HepG2 (cell line): ENCODE data around the gene EFS. TPM values are rescaled to one million over a fixed set of nuclear protein-coding genes. Genes with fewer than 3 reads are reported as not detected.

ENCODE experiments used
- ATAD3A ChIP-seq: sonication (generic); formaldehyde crosslinking; IDR thresholded peaks from 2 replicates; pipeline ENCODE4 v1.4.0; 2020; ENCODE audit warnings: missing genetic modification reagents
- CHCHD3 ChIP-seq: sonication (generic); formaldehyde crosslinking; IDR thresholded peaks from 2 replicates; pipeline ENCODE4 v1.8.0; 2022; ENCODE audit warnings: mild to moderate bottlenecking, missing genetic modification reagents, moderate library complexity
- CHD4 ChIP-seq: fragments of 200-600 bp; sonication (generic); IDR thresholded peaks from 2 replicates; pipeline ENCODE4 v1.7.0; 2017; ENCODE audit warnings: mild to moderate bottlenecking, low read length, borderline replicate concordance
- DMAP1 ChIP-seq: IDR thresholded peaks from 2 replicates; pipeline ENCODE4 v1.6.1; 2016
- HCFC1 ChIP-seq: fragments of 150-350 bp; IDR thresholded peaks from 2 replicates; pipeline ENCODE4 v1.6.1; 2014; ENCODE audit warnings: low read depth, low read length
- SOX5 ChIP-seq: IDR thresholded peaks from 2 replicates; pipeline ENCODE4 v1.6.1; 2016; ENCODE audit warnings: borderline replicate concordance
- TGIF2 ChIP-seq: IDR thresholded peaks from 2 replicates; pipeline ENCODE4 v1.6.1; 2016; ENCODE audit warnings: control low read depth, missing compliant biosample characterization
- THAP11 ChIP-seq: IDR thresholded peaks from 2 replicates; pipeline ENCODE4 v1.6.1; 2016; ENCODE audit warnings: missing biosample characterization, missing genetic modification reagents
- ZNF329 ChIP-seq: sonication (generic); formaldehyde crosslinking; IDR thresholded peaks from 2 replicates; pipeline ENCODE4 v1.9.0; 2021; ENCODE audit warnings: low read depth, mild to moderate bottlenecking, missing genetic modification reagents
- ZNF34 ChIP-seq: sonication (generic); formaldehyde crosslinking; IDR thresholded peaks from 2 replicates; pipeline ENCODE4 v1.4.0; 2020; ENCODE audit warnings: mild to moderate bottlenecking, missing genetic modification reagents, borderline replicate concordance
- ZNF383 ChIP-seq: sonication (generic); formaldehyde crosslinking; IDR thresholded peaks from 2 replicates; pipeline ENCODE4 v1.4.0; 2020; ENCODE audit warnings: missing genetic modification reagents, mild to moderate bottlenecking, borderline replicate concordance
- ZNF564 ChIP-seq: sonication (generic); formaldehyde crosslinking; IDR thresholded peaks from 2 replicates; pipeline ENCODE4 v1.8.1; 2023; ENCODE audit warnings: mild to moderate bottlenecking, missing genetic modification reagents
- ZNF775 ChIP-seq: sonication (generic); formaldehyde crosslinking; IDR thresholded peaks from 2 replicates; pipeline ENCODE4 v1.4.0; 2020; ENCODE audit warnings: missing genetic modification reagents, mild to moderate bottlenecking, moderate library complexity, borderline replicate concordance
- polyA plus RNA-seq, 8 experiments: library from polyadenylated mRNA; depleted of rRNA in 3 of 8; stranded (reverse) in 7 of 8; unstranded in 1 of 8; fragments of >200 nt; fragmentation: Illumina TruSeq in 4 of 8; extraction: Trizol in 4 of 8; gene quantifications; 2 replicates each; pipeline versions ENCODE4 v1.2.1 to v1.2.3, GENCODE V29; 2011 to 2016; ENCODE audit warnings: low read depth in 4 of 8, missing spikeins in 1 of 8, mixed read lengths in 1 of 8; ENCODE audit not compliant: insufficient read depth in 1 of 8
- total RNA-seq, 5 experiments: library from RNA; depleted of rRNA; stranded (reverse); fragments of >200 nt; fragmentation: Illumina TruSeq; extraction: Trizol; gene quantifications; 2 replicates each; pipeline ENCODE4 v1.2.3, GENCODE V29; 2016; ENCODE audit warnings: low read depth in 1 of 5
- TF ChIP-seq, protein P1 (sequence below): IDR thresholded peaks from 2 replicates; pipeline ENCODE4 v1.6.1; 2016; ENCODE audit warnings: low read depth, missing genetic modification reagents, missing compliant biosample characterization
- TF ChIP-seq, protein P2 (sequence below): sonication (generic); formaldehyde crosslinking; IDR thresholded peaks from 2 replicates; pipeline ENCODE4 v1.8.1; 2023; ENCODE audit warnings: missing genetic modification reagents, mild to moderate bottlenecking, borderline replicate concordance
- TF ChIP-seq, protein P3 (sequence below): sonication (generic); formaldehyde crosslinking; IDR thresholded peaks from 2 replicates; pipeline ENCODE4 v1.9.0; 2021; ENCODE audit warnings: missing genetic modification reagents, mild to moderate bottlenecking, borderline replicate concordance

The EFS gene
- total and polyA plus RNA-seq, 2 of the 13 experiments (the other 11 are each of a cell fraction or from before 2014, with no cell fraction given) = not detected

DNA sequence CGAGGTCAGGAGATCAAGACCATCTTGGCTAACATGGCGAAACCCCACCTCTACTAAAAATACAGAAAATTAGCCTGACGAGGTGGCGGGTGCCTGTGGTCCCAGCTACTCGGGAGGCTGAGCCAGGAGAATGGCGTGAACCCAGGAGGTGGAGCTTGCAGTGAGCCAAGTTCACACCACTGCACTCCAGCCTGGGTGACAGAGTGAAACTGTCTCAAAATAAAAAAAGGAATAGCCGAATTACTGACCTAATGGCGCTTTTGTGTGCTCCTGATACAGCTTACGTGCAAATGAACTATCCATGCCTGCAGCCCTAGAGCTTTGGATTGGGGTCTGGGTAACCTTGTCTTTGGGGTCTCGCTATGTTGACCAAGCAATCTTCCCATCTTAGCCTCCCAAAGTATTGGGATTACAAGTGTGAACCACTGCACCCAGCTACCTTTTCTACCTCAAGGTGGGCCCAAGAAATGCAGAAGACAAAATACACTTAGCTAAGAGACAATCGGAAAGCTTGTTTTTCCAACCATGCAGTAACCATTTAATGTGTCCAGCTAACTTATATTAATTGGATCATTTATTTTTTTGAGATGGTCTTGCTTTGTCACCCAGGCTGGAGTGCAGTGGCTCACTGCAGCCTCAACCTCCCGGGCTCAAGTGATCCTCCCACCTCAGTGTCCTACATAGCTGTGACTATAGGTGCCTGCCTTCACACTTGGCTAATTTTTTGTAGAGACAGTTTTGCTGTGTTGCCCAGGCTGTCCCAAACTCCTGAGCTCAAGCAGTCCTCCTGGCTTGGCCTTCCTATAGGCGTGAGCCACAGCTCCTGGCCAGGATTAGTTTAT, 38.3 kb downstream of the EFS start (continued):
- TF ChIP-seq, protein P1, sequence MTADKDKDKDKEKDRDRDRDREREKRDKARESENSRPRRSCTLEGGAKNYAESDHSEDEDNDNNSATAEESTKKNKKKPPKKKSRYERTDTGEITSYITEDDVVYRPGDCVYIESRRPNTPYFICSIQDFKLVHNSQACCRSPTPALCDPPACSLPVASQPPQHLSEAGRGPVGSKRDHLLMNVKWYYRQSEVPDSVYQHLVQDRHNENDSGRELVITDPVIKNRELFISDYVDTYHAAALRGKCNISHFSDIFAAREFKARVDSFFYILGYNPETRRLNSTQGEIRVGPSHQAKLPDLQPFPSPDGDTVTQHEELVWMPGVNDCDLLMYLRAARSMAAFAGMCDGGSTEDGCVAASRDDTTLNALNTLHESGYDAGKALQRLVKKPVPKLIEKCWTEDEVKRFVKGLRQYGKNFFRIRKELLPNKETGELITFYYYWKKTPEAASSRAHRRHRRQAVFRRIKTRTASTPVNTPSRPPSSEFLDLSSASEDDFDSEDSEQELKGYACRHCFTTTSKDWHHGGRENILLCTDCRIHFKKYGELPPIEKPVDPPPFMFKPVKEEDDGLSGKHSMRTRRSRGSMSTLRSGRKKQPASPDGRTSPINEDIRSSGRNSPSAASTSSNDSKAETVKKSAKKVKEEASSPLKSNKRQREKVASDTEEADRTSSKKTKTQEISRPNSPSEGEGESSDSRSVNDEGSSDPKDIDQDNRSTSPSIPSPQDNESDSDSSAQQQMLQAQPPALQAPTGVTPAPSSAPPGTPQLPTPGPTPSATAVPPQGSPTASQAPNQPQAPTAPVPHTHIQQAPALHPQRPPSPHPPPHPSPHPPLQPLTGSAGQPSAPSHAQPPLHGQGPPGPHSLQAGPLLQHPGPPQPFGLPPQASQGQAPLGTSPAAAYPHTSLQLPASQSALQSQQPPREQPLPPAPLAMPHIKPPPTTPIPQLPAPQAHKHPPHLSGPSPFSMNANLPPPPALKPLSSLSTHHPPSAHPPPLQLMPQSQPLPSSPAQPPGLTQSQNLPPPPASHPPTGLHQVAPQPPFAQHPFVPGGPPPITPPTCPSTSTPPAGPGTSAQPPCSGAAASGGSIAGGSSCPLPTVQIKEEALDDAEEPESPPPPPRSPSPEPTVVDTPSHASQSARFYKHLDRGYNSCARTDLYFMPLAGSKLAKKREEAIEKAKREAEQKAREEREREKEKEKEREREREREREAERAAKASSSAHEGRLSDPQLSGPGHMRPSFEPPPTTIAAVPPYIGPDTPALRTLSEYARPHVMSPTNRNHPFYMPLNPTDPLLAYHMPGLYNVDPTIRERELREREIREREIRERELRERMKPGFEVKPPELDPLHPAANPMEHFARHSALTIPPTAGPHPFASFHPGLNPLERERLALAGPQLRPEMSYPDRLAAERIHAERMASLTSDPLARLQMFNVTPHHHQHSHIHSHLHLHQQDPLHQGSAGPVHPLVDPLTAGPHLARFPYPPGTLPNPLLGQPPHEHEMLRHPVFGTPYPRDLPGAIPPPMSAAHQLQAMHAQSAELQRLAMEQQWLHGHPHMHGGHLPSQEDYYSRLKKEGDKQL (CRISPR knock-in tag) = no peak
- TF ChIP-seq ZNF564 (CRISPR knock-in tag) = no peak
- TF ChIP-seq, protein P2, sequence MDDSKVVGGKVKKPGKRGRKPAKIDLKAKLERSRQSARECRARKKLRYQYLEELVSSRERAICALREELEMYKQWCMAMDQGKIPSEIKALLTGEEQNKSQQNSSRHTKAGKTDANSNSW (CRISPR knock-in tag) = no peak
- TF ChIP-seq ZNF34 = no peak
- TF ChIP-seq ZNF775 (CRISPR knock-in tag) = no peak; the same call in 1 of the 2 replicates
- TF ChIP-seq DMAP1 (CRISPR knock-in tag) = no peak
- TF ChIP-seq THAP11 (CRISPR knock-in tag) = no peak; the same call in 1 of the 2 replicates
- no peak for TF ChIP-seq HCFC1
- TF ChIP-seq CHD4 = no peak
- TF ChIP-seq ZNF383 (CRISPR knock-in tag) = no peak
- no peak for TF ChIP-seq TGIF2 (CRISPR knock-in tag)
- no peak for TF ChIP-seq ATAD3A
- no peak for TF ChIP-seq SOX5 (CRISPR knock-in tag)
- TF ChIP-seq, protein P3, sequence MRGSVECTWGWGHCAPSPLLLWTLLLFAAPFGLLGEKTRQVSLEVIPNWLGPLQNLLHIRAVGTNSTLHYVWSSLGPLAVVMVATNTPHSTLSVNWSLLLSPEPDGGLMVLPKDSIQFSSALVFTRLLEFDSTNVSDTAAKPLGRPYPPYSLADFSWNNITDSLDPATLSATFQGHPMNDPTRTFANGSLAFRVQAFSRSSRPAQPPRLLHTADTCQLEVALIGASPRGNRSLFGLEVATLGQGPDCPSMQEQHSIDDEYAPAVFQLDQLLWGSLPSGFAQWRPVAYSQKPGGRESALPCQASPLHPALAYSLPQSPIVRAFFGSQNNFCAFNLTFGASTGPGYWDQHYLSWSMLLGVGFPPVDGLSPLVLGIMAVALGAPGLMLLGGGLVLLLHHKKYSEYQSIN (CRISPR knock-in tag) = no peak
- TF ChIP-seq CHCHD3 (CRISPR knock-in tag) = 0 out of 2 replicates have a peak, but pooled peaks have one; percentile 61
- no peak for TF ChIP-seq ZNF329 (CRISPR knock-in tag)
